ENCODE results near the gene KCNK17. TPM values are rescaled to one million over a fixed set of nuclear protein-coding genes. Genes with fewer than 3 reads are reported as not detected.

The KCNK17 gene
- total RNA-seq, 1 donor from 2014 or later, result not detected

GRCh38 chr6:39347206-39347605 lies 33.0 kb upstream of the KCNK17 start:
- Histone ChIP-seq H3K27me3 (ENCODE audit: control insufficient read depth, insufficient read depth, low read length) (no peaks in the 10 kb centered on the region), H3K36me3 (ENCODE audit: control insufficient read depth, insufficient read depth, low read length) (no peaks in the 10 kb centered on the region), H3K4me3 (ENCODE audit: low read depth, low read length) (no peak overlapping the region)
- no peak for DNase-seq (ENCODE audit: low read depth)
- no peak for TF ChIP-seq CTCF (IDR thresholded peaks at IDR 0.05; ENCODE audit: insufficient read depth, low read length, severe bottlenecking)
- no peak for FAIRE-seq

DNA sequence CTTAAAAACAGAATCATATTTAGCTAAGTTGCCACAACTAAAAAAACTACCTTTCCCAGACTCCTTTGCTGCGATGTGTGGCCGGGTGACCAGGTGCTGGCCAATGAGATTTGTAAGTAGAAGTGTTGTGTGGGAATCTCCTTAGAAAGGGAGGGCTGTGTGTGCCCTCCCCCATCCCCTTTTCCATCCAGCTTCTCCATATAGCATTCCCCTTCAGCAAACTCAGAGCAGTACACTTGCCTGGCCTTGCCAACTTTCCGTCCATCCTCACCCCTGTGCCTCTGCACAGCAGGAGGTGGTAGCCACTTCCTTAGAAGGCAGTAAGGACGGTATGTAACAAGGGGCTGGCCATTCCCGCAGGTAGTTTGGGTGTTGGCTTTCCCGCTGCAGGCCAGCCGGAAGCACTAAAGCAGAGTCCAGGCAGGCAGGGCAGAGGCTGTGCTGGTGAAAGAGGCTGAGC lies 30.6 kb upstream of the KCNK17 start:
- no peak for FAIRE-seq
- no peak overlapping the region for H3K4me3 ChIP-seq (ENCODE audit: low read depth, low read length)

DNA sequence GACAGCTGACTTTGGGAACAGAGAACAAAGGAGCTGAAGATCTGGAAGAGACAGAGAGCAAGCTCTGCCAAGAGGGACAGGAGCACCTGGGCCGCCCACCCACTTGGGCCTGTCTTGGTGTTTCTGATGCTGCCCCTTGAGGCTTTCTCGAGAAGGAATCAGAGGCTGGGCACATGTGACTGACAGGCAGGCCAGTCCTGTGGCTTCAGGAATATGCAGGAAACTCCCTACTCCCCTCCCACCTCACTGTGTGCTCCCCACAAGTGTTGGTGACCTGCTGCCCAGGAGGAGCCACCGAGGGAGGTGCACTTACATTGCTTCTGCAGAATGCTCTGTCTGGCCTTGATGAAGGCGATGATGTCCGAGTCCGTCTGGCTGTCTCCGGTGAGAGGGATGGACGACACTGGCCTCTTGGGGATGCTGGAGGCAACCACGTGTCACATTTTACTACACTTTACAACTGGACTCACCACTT lies 29.2 kb upstream of the KCNK17 start:
- no peak for TF ChIP-seq CTCF (IDR thresholded peaks at IDR 0.05; ENCODE audit: insufficient read depth, low read length, severe bottlenecking)

More for the DNA sequence above, 30.6 kb upstream of the KCNK17 start:
- DNase-seq (ENCODE audit: low read depth), result no peak
- Histone ChIP-seq H3K36me3 (ENCODE audit: control insufficient read depth, insufficient read depth, low read length) (no peaks in the 10 kb centered on the region), H3K27me3 (ENCODE audit: control insufficient read depth, insufficient read depth, low read length) (no peaks in the 10 kb centered on the region)
- TF ChIP-seq CTCF (IDR thresholded peaks at IDR 0.05; ENCODE audit: insufficient read depth, low read length, severe bottlenecking), result no peak

GRCh38 chr6:39342692-39343395 lies 28.6 kb upstream of the KCNK17 start:
- DNase-seq (ENCODE audit: low read depth) (no peak), FAIRE-seq (no peak)
- no peaks in the 10 kb centered on the region for H3K27me3 ChIP-seq (ENCODE audit: control insufficient read depth, insufficient read depth, low read length)
- TF ChIP-seq CTCF (IDR thresholded peaks at IDR 0.05; ENCODE audit: insufficient read depth, low read length, severe bottlenecking), result no peak
- H3K36me3 ChIP-seq (ENCODE audit: control insufficient read depth, insufficient read depth, low read length), result no peaks in the 10 kb centered on the region
- no peak overlapping the region for H3K4me3 ChIP-seq (ENCODE audit: low read depth, low read length)

More for the DNA sequence above, 29.2 kb upstream of the KCNK17 start:
- Histone ChIP-seq H3K27me3 (ENCODE audit: control insufficient read depth, insufficient read depth, low read length) (no peaks in the 10 kb centered on the region), H3K36me3 (ENCODE audit: control insufficient read depth, insufficient read depth, low read length) (no peaks in the 10 kb centered on the region), H3K4me3 (ENCODE audit: low read depth, low read length) (no peak overlapping the region)
- DNase-seq (ENCODE audit: low read depth), result no peak
- FAIRE-seq, result no peak

GRCh38 chr6:39341937-39342336 lies 27.7 kb upstream of the KCNK17 start:
- FAIRE-seq (no peak), DNase-seq (ENCODE audit: low read depth) (no peak)
- Histone ChIP-seq H3K27me3 (ENCODE audit: control insufficient read depth, insufficient read depth, low read length) (no peaks in the 10 kb centered on the region), H3K4me3 (ENCODE audit: low read depth, low read length) (no peak overlapping the region), H3K36me3 (ENCODE audit: control insufficient read depth, insufficient read depth, low read length) (no peaks in the 10 kb centered on the region)
- no peak for TF ChIP-seq CTCF (IDR thresholded peaks at IDR 0.05; ENCODE audit: insufficient read depth, low read length, severe bottlenecking)

Data from bronchial epithelial cell (primary cell).